CD4-positive, alpha-beta T cell treated with Interleukin-12 subunit alpha and Interleukin-12 subunit beta, for 1 hour (primary cell): Measurements from ENCODE around the gene TMEM132D.

Experiments
- DNase-seq: peaks from one replicate; pipeline ENCODE4 v3.0.0-alpha.2; 2020

The TMEM132D gene

GRCh38 chr12:129325566-129325965 lies 578.3 kb downstream of the TMEM132D start:
- DNase-seq = no peak

GRCh38 chr12:129312048-129312447 lies 591.8 kb downstream of the TMEM132D start:
- DNase-seq = no peak

- no peak for DNase-seq
Measured at GRCh38 chr12:129310346-129310745, 593.5 kb downstream of the TMEM132D start.

GRCh38 chr12:129305851-129306250 lies 598.0 kb downstream of the TMEM132D start:
- no peak for DNase-seq

- no peak for DNase-seq
Measured at GRCh38 chr12:129304529-129304928, 599.3 kb downstream of the TMEM132D start.

GRCh38 chr12:129300011-129300410 lies 603.8 kb downstream of the TMEM132D start:
- DNase-seq = no peak

- no peak for DNase-seq
Measured at GRCh38 chr12:129298921-129299320, 604.9 kb downstream of the TMEM132D start.

- DNase-seq = no peak
Measured at GRCh38 chr12:129296671-129297070, 607.2 kb downstream of the TMEM132D start.

- DNase-seq = no peak
Measured at GRCh38 chr12:129294868-129295267, 609.0 kb downstream of the TMEM132D start.

GRCh38 chr12:129279771-129280170 lies 624.1 kb downstream of the TMEM132D start:
- DNase-seq = no peak

- DNase-seq = no peak
Measured at GRCh38 chr12:129276361-129277060, 627.3 kb downstream of the TMEM132D start.

- DNase-seq = no peak
Measured at GRCh38 chr12:129269756-129270495, 633.9 kb downstream of the TMEM132D start.

GRCh38 chr12:129258781-129259318 lies 645.0 kb downstream of the TMEM132D start:
- no peak for DNase-seq

- no peak for DNase-seq
Measured at GRCh38 chr12:129257524-129257923, 646.3 kb downstream of the TMEM132D start.

- DNase-seq = no peak
Measured at GRCh38 chr12:129246630-129247029, 657.2 kb downstream of the TMEM132D start.

- no peak for DNase-seq
Measured at GRCh38 chr12:129245769-129246168, 658.1 kb downstream of the TMEM132D start.

- DNase-seq = no peak
Measured at GRCh38 chr12:129241852-129242251, 662.0 kb downstream of the TMEM132D start.

GRCh38 chr12:129237881-129238280 lies 665.9 kb downstream of the TMEM132D start:
- no peak for DNase-seq

- no peak for DNase-seq
Measured at GRCh38 chr12:129234209-129234608, 669.6 kb downstream of the TMEM132D start.

GRCh38 chr12:129231491-129231890 lies 672.3 kb downstream of the TMEM132D start:
- no peak for DNase-seq

GRCh38 chr12:129230995-129231394 lies 672.8 kb downstream of the TMEM132D start:
- DNase-seq = no peak

GRCh38 chr12:129226851-129227250 lies 677.0 kb downstream of the TMEM132D start:
- DNase-seq = no peak

- DNase-seq = no peak
Measured at GRCh38 chr12:129226005-129226404, 677.8 kb downstream of the TMEM132D start.

- DNase-seq = no peak
Measured at GRCh38 chr12:129215556-129215955, 688.3 kb downstream of the TMEM132D start.
